Measurements from ENCODE around the gene H2BK1. TPM values are rescaled to one million over a fixed set of nuclear protein-coding genes. Genes with fewer than 3 reads are reported as not detected.

H2BK1 gene
- total RNA-seq, 4 donors from 2014 or later: not detected

GRCh38 chr7:151223728-151224127 lies 13.4 kb upstream of the H2BK1 start:
- H3K36me3 ChIP-seq: peaks cover 60% of the 10 kb centered on the region

DNA sequence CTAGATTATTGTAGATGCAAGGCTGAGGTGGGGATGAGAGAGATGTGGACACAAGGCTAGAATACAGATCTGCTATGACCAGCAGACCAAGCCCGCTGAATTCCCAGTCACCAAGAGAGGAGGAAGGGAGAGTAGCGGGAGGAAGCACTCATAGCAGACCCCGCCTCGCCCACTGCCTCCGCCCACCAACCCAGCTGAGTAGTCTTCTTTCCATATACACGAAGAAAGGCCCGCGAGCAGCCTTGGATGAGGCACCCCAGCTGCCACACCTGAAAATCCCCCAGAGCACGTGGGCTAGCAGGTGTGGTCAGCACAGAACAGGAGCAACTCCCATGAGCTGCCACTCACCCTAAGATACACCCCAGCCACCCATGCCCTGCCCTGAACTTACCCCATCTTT lies 7.9 kb upstream of the H2BK1 start:
- 85% methylated on average over 8 of the region's 9 CpGs for WGBS
- TF ChIP-seq POLR2AphosphoS5 (IDR thresholded peaks at IDR 0.05): no peak
- no peak for TF ChIP-seq POLR2A (IDR thresholded peaks at IDR 0.05)
- no peak for TF ChIP-seq EP300 (IDR thresholded peaks at IDR 0.05)
- TF ChIP-seq, protein P1, sequence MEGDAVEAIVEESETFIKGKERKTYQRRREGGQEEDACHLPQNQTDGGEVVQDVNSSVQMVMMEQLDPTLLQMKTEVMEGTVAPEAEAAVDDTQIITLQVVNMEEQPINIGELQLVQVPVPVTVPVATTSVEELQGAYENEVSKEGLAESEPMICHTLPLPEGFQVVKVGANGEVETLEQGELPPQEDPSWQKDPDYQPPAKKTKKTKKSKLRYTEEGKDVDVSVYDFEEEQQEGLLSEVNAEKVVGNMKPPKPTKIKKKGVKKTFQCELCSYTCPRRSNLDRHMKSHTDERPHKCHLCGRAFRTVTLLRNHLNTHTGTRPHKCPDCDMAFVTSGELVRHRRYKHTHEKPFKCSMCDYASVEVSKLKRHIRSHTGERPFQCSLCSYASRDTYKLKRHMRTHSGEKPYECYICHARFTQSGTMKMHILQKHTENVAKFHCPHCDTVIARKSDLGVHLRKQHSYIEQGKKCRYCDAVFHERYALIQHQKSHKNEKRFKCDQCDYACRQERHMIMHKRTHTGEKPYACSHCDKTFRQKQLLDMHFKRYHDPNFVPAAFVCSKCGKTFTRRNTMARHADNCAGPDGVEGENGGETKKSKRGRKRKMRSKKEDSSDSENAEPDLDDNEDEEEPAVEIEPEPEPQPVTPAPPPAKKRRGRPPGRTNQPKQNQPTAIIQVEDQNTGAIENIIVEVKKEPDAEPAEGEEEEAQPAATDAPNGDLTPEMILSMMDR (IDR thresholded peaks at IDR 0.05): no peak
- no peak for DNase-seq (ENCODE audit: low spot score in 2 of 2)
- Histone ChIP-seq H3K4me1 (no peaks in the 10 kb centered on the region), H3K36me3 (peaks cover 99% of the 10 kb centered on the region), H3K27me3 (no peaks in the 10 kb centered on the region), H3K27ac (no peak overlapping the region), H3K4me3 (no peak overlapping the region), H3K9me3 (no peaks in the 10 kb centered on the region)

More at GRCh38 chr7:151223728-151224127, 13.4 kb upstream of the H2BK1 start:
- 92% methylated on average over 14 of the region's 14 CpGs for WGBS
- no peak overlapping the region for H3K27ac ChIP-seq
- no peak overlapping the region for H3K4me3 ChIP-seq
- peaks cover 22% of the 10 kb centered on the region for H3K4me1 ChIP-seq
- TF ChIP-seq EP300 (IDR thresholded peaks at IDR 0.05): no peak
- no peak for TF ChIP-seq POLR2A (IDR thresholded peaks at IDR 0.05)
- TF ChIP-seq, protein P1 (IDR thresholded peaks at IDR 0.05): no peak
- TF ChIP-seq POLR2AphosphoS5 (IDR thresholded peaks at IDR 0.05): no peak
- DNase-seq (ENCODE audit: low spot score in 2 of 2): no peak
- no peaks in the 10 kb centered on the region for H3K9me3 ChIP-seq
- no peaks in the 10 kb centered on the region for H3K27me3 ChIP-seq

GRCh38 chr7:151215396-151215795 lies 5.1 kb upstream of the H2BK1 start:
- no peak for DNase-seq (ENCODE audit: low spot score in 2 of 2)
- no peak for TF ChIP-seq EP300 (IDR thresholded peaks at IDR 0.05)
- TF ChIP-seq POLR2AphosphoS5 (IDR thresholded peaks at IDR 0.05): no peak
- TF ChIP-seq, protein P1 (IDR thresholded peaks at IDR 0.05): no peak
- no peak for TF ChIP-seq POLR2A (IDR thresholded peaks at IDR 0.05)
- Histone ChIP-seq H3K36me3 (peaks cover 80% of the 10 kb centered on the region), H3K27me3 (no peaks in the 10 kb centered on the region), H3K9me3 (no peaks in the 10 kb centered on the region), H3K4me1 (no peaks in the 10 kb centered on the region), H3K4me3 (no peak overlapping the region), H3K27ac (no peak overlapping the region)
- WGBS: 87% methylated on average over 5 of the region's 5 CpGs

- Histone ChIP-seq H3K27ac (no peak overlapping the region), H3K27me3 (no peaks in the 10 kb centered on the region), H3K4me1 (no peaks in the 10 kb centered on the region), H3K9me3 (no peaks in the 10 kb centered on the region), H3K36me3 (peaks cover 64% of the 10 kb centered on the region), H3K4me3 (no peak overlapping the region)
- 68% methylated on average over 3 of the region's 3 CpGs for WGBS
- TF ChIP-seq POLR2A (IDR thresholded peaks at IDR 0.05): no peak
- TF ChIP-seq POLR2AphosphoS5 (IDR thresholded peaks at IDR 0.05): no peak
- TF ChIP-seq, protein P1 (IDR thresholded peaks at IDR 0.05): no peak
- TF ChIP-seq EP300 (IDR thresholded peaks at IDR 0.05): no peak
- DNase-seq (ENCODE audit: low spot score in 2 of 2): no peak
These were observed 3.5 kb upstream of the H2BK1 start for GRCh38 chr7:151213826-151214225.

DNA sequence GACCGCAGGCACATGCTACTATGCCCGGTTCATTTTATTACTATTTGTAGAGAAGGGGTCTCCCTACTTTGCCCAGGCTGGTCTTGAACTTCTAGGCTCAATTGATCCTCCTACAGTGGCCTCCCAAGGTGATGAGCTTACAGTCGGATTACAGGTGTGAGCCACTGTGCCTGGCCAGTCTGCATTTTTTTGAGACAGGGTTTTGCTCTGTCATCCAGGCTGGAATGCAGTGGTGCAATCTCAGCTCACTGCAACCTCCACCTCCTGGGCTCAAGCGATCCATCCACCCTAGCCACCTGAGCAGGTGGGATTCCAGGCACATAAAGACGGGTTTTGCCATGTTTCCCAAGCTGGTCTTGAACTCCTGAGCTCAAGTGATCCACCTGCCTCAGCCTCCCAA lies 2.3 kb upstream of the H2BK1 start:
- DNase-seq (ENCODE audit: low spot score in 2 of 2): no peak
- 88% methylated on average over 5 of the region's 5 CpGs for WGBS
- no peak for TF ChIP-seq POLR2A (IDR thresholded peaks at IDR 0.05)
- TF ChIP-seq POLR2AphosphoS5 (IDR thresholded peaks at IDR 0.05): no peak
- TF ChIP-seq, protein P1 (IDR thresholded peaks at IDR 0.05): no peak
- TF ChIP-seq EP300 (IDR thresholded peaks at IDR 0.05): no peak
- Histone ChIP-seq H3K27ac (no peak overlapping the region), H3K9me3 (no peaks in the 10 kb centered on the region), H3K4me1 (no peaks in the 10 kb centered on the region), H3K36me3 (peaks cover 52% of the 10 kb centered on the region), H3K4me3 (no peak overlapping the region), H3K27me3 (no peaks in the 10 kb centered on the region)
